Kidney epithelial cell (primary cell): ENCODE results near the gene UCP3. TPM values are rescaled to one million over a fixed set of nuclear protein-coding genes. Genes with fewer than 3 reads are reported as not detected.
A peak's percentile ranks its signal among the peaks of the same experiment; 100 is the strongest.

Experiments used
- DNase-seq: peaks from one replicate; pipeline ENCODE4 v3.0.0-alpha.2; 2010; ENCODE audit warnings: low read depth
- H3K27me3 ChIP-seq: 2 replicates; pipeline ENCODE4 v1.6.0; 2011; ENCODE audit warnings: low read length; ENCODE audit not compliant: control insufficient read depth, insufficient read depth
- H3K36me3 ChIP-seq: 2 replicates; pipeline ENCODE4 v1.5.1; 2011; ENCODE audit warnings: low read length; ENCODE audit not compliant: control insufficient read depth, insufficient read depth
- H3K4me3 ChIP-seq: 2 replicates; pipeline ENCODE4 v1.5.1; 2011; ENCODE audit warnings: low read depth, mild to moderate bottlenecking, control low read depth, low read length
- CTCF ChIP-seq: IDR thresholded peaks from 2 replicates; pipeline ENCODE4 v1.5.1; 2011; ENCODE audit warnings: mild to moderate bottlenecking, moderate library complexity, low read length, control low read depth, inconsistent platforms; ENCODE audit not compliant: insufficient read depth, poor library complexity, severe bottlenecking
- total RNA-seq: library from RNA; depleted of rRNA; stranded (reverse); fragments of >200 nt; gene quantifications from 2 replicates; pipeline ENCODE4 v1.2.3, GENCODE V29; 2015

UCP3 gene
- total RNA-seq: 0.84 and 1.6 TPM in 2 replicates

GRCh38 chr11:74008373-74009229, at the start of gene UCP3:
UCP3 (minus strand) TSS chr11:74009085; CDS start chr11:74007042, 2,043 bp downstream.
- H3K36me3 ChIP-seq: peaks cover 1% of the 10 kb centered on the region
- TF ChIP-seq CTCF: no peak
- DNase-seq: no peak
- H3K27me3 ChIP-seq: no peaks in the 10 kb centered on the region
- H3K4me3 ChIP-seq: no peak within 1 kb of the TSS

GRCh38 chr11:74057249-74058151, 48.6 kb upstream of the UCP3 start:
- no peaks in the 10 kb centered on the region for H3K36me3 ChIP-seq
- DNase-seq: no peak
- H3K4me3 ChIP-seq: no peak overlapping the region
- no peak for TF ChIP-seq CTCF
- H3K27me3 ChIP-seq: no peaks in the 10 kb centered on the region

- Histone ChIP-seq H3K36me3 (no peaks in the 10 kb centered on the region), H3K4me3 (no peak overlapping the region), H3K27me3 (no peaks in the 10 kb centered on the region)
- peak; percentile 28 for DNase-seq
- TF ChIP-seq CTCF: no peak
These were observed 47.1 kb upstream of the UCP3 start for GRCh38 chr11:74055938-74056337.

- DNase-seq: no peak
- peaks cover 3% of the 10 kb centered on the region for H3K36me3 ChIP-seq
- no peaks in the 10 kb centered on the region for H3K27me3 ChIP-seq
- TF ChIP-seq CTCF: no peak
- H3K4me3 ChIP-seq: no peak overlapping the region
These were observed 41.6 kb upstream of the UCP3 start for GRCh38 chr11:74050465-74050864.

- peaks cover 3% of the 10 kb centered on the region for H3K36me3 ChIP-seq
- DNase-seq: no peak
These were observed 40.1 kb upstream of the UCP3 start for GRCh38 chr11:74048993-74049392.

More at GRCh38 chr11:74048993-74049392, 40.1 kb upstream of the UCP3 start:
- no peak for TF ChIP-seq CTCF
- Histone ChIP-seq H3K4me3 (no peak overlapping the region), H3K27me3 (no peaks in the 10 kb centered on the region)
